Islet precursor cell (in vitro differentiated cells): ENCODE data around the gene TMOD2.

ENCODE experiments used
- DNase-seq: peaks from one replicate; pipeline ENCODE4 v3.0.0-alpha.2; 2018

TMOD2 gene

DNA sequence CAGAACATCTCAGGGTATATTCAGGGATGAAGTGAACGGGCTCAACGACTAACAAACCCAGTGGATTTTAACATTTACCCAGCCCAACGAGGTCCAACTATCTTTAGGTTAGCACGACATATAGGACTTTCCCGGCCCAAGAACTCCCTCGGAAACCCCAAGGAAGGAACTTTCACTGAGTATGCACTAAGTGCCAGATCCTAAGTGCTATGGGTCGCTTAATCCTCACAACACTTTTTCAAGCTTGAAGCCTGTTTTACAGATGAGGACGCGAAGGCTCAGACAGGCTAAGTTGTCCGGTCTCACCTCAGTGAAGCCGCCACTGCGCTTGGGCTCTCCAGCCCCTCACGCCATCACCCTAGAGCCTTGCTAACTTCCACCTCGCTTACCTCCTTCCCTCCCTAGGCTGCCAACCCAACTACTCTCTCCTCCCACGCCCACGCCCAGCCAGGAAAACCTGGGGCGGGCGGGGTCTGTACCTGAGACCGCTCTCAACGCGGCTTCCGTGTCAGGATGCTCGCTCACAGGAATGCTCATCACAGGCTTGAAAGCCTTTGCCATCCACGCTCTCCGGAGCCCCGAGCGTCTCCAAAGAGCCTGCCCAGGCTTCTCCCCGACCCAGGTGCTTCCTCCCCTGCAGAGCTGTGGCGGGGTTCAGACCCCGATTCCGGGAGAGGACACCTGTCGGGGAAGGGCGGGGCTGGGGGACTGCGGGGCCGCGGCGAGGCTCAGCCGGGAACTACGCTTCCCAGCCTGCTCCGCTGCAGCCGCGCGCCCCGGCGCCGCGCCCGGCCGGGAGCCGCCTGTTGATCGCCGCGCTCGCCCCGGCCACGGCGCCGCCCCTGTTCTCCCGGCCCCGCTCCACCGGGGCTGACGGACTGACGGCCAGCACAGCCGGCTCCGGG, at the start of gene TMOD2:
TSS of gene TMOD2 (plus strand) at position 806 of the 905 bp plus-strand sequence. CDS start 14,845 bp downstream, outside the sequence.
- peak; percentile 85 for DNase-seq

DNA sequence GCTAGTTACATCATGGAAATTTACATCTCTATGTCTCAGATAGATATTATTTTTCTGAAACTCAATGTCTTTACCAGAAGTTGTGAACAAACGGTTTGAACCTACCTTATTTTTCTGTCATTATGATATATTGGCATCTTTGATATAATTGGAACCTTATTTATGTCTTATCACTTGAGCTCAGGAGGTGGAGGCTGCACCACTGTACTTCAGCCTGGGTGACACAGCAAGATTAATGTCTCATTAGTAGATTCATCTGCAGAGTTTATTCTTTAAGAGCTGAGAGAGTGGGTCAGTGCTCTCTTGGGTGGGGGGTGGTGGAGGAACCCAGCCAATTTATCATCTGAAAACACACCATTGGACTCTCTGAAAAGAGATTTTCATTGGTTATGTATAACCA, 48.7 kb upstream of the TMOD2 start:
- DNase-seq = no peak

- no peak for DNase-seq
These were observed 45.1 kb upstream of the TMOD2 start for GRCh38 chr15:51706291-51706690.

GRCh38 chr15:51706926-51707608, 44.3 kb upstream of the TMOD2 start:
- no peak for DNase-seq

GRCh38 chr15:51708013-51708412, 43.4 kb upstream of the TMOD2 start:
- DNase-seq = no peak

- DNase-seq = no peak
These were observed 42.4 kb upstream of the TMOD2 start for GRCh38 chr15:51709031-51709430.

DNA sequence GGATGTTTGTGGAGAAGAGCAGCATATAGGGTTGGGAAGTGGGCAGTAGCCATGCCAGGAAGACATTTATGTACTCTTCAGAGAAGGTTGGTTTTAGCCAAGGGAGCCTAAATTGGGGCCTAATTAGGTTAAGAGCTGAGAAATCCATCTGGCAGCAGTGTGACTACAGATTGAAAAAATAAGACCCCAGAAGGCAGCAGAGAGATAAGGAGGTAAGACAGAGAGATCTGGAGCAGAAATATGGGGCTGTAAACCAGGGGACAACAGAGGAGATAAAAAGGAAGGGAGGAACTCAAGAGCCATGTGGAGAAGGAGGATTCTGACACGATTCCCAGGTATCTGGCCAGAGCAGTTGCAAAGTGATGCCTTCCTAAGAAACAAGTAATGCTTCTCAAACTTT, 37.2 kb upstream of the TMOD2 start:
- DNase-seq = no peak

- DNase-seq = no peak
These were observed 36.5 kb upstream of the TMOD2 start for GRCh38 chr15:51714911-51715310.

- no peak for DNase-seq
These were observed 33.2 kb upstream of the TMOD2 start for GRCh38 chr15:51718219-51718618.

- no peak for DNase-seq
These were observed 32.7 kb upstream of the TMOD2 start for GRCh38 chr15:51718746-51719145.

DNA sequence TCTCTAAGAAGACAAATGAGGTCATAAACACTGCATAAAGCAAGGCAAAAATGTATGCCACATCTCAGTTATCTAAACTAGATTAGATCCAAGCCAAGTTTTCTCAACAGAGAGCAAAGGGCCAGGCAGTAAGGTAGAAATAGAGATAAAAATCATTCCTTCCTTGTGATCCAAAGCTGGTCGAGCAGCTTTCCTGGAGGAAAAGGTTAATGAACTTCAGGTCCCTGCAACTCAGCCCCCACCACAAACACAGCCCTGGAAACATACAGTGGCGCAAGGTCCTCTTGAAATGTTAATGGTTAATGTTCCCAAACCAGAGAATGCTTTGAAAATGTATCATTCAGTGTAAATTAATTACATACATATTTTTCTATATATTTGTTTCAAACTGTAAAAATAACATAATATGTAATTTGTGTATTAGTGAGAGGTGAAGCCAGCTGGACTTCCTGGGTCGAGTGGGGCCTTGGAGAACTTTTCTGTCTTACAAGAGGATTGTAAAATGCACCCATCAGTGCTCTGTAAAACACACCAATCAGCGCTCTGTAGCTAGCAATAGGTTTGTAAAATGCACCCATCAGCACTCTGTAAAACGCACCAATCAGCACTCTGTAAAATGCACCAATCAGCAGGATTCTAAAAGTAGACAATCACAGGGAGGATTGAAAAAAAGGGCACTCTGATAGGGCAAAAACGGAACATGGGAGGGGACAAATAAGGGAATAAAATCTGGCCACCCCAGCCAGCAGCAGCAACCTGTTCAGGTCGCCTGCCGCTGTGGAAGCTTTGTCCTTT, 31.0 kb upstream of the TMOD2 start:
- no peak for DNase-seq

DNA sequence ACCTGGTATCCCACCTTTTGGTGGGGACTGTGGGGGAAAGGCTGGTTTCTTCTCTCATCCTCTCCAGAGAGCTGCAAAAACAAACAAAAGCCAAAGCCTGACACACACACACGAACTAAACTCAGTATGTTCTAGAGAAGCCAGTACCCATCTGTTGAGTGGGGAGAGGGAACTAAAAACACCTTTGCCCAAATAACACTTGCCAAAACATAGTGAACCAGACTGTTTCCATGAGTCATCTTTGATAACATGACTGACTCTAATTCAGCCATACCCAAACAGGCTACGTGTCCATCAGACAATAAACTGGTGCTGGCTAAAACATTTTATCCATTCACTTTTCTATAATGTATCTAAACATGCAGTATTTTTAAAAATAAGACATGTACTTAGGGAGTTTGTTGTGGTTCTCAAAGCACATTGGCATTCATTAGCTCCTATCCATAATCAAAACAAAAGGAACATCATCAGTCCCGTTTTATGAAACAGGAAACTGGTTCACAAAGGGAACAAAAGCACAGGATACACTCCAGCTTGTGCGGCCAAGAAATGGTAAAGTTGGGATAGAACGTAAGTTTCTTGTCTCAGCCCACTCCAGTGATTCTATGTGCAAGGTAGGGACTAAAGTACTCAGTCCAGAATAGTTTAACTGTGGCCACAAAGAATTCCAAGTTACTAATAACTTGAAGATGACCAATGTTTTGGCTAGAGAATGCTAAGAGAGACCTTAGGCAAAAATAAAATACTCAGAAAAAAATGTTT, 30.0 kb upstream of the TMOD2 start:
- DNase-seq = no peak

- DNase-seq = no peak
These were observed 27.2 kb upstream of the TMOD2 start for GRCh38 chr15:51724199-51724598.

GRCh38 chr15:51724673-51725072, 26.7 kb upstream of the TMOD2 start:
- DNase-seq = peak; percentile 75

DNA sequence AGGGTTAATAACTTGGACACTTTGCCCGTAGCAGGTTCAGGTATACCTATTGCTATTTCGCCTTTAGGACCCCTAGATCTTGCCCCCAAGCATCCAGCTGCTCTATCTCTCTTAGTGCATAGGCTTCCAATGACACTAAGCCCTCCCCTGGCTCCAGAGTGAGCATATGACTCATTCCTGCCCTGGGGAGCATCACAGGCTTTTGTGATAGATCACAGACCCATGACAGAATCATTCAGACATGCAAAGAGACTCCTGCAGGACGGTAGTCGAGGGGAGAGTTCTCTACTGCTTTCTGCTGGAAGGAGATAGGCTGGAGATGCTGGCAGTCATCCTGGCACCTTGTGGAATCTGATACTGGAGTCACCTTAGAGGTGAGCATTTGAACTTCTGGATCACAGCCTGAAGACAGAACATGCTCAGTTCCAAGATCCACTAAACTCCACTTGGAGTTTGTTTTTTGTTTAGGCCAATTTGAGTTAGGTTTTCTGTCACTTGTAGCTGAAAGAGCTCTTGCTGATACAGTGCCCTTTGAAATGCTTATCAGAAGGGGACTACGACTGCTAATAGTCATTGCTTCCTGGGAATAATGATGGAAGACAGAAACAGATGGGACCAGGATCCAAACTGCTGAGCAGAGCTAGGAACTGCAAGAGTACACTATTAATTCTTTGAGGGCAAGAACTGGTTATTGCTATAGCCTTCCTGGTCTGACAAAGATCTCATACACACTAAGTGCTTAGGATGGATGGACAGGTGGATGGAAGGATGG, 24.9 kb upstream of the TMOD2 start:
- DNase-seq = peak; percentile 99

DNA sequence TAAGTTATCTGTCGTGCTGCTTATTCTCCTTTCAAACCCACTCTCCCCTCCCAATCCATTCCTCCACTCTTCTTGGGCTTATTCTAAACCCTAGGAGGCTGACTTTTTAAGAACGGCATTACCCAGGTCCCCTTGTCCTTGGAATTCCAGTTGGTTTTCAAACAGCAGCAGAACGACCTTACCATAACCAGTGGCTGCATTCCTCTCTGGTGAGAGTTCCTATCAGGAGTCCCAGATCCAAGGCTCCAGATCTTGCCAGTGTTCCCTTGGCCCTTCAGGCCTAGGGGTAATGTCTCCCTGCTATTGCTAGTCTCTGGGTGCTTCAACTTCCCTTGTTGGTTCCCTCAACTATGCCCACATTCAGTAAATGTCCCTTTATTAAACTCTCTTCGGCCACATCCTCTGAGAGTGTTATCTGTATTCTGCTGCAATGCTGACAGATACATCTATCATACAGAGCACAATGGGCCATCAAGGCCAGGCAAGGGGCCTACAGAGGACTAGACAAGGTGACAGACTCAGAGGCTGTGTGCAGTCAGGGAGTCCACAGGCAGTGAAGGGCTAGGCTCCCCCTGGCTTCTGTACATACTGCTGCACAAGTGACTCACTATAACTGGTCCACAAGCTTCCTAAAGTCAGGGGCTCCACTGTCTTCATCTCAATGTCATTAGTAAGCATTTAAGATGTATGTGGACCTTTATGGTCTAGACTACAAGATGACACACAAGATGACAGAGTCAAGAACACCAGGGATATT, 24.1 kb upstream of the TMOD2 start:
- peak; percentile 82 for DNase-seq

DNA sequence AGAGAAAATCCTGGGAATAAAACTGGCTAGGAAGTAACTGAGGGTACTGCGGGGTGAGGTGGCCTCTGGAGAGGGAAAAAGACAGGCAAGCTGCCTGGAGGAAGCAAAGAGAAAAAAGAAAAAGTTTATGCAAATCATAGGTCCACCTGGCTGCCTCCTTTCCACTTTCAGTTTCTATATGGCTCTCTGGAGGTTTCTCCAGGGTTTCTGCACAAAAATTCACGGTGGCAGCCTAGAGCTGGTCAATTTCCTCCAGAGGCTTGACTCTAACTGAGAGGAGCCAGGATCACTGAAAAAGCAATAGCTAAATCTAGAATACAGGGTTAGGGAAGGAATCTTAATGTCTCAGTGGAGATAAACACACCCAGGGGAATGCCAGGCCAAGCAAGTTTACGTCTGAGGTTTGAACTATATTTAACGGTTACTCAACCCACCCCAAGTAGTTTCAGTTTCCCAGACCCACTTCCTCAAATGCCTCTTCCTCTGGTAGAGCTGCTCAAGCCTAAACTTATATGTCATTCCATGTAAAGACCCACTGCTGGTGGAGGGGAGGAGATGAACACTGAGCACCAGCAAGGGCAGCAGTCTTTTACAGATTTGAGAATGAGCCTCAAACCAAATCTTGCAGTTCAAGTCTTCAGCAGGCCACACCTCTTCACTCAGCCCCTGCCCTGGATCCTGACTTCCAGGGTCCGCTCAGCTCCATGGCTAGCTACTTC, 19.7 kb upstream of the TMOD2 start:
- no peak for DNase-seq

DNA sequence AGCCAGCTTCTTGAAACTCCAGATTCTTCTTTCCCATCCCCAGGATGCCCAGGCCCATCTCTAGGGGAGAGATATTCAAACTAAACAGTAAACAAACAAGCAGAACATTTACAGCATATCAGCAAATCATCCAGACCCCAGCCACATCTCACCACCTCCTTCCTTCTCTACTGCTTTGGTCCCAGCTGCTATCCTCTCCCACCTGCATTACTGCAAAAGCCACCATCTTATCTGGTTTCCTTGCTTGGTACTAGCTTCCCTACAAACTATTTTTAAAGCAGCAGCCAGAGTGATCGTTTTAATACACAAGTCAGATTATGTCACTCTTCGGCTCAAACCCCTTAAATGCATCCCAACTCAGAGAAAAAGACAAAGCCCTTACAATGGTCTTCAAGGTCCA, 18.8 kb upstream of the TMOD2 start:
- DNase-seq = no peak

DNA sequence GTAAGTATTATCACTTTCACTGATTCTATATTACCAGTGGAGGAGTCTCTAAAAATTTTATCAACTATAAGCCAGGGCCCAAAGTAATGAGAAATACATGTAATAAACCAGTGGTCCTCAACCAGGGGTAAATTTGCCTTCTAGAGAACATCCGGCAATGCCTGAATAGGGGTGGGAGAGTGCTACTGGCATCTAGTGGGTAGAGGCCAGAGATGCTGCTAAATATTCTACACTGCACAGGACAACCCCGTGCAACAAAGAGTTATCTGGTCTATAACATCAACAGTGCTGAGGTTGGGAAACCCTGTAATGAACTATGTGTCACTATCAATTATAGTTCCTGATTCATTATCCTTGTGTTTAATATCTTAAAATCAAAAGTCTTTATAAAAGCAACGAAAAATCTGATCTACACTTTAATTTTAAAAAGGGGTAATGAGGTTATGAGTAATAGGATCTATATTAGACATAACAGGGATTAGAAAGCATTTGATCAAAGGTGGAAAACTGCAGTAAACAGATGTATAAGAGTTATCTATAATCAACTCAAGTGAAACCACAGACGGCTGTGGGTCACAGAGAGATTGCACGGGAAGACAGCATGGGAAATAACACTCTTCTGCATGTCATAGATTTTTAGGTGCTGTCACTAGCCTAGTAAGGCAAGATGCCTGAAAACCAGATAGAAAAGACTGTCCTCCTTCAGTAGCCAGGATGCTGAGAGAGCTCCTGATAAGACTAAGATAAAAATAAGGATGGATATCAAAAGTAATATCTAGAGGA, 16.0 kb upstream of the TMOD2 start:
- no peak for DNase-seq

DNA sequence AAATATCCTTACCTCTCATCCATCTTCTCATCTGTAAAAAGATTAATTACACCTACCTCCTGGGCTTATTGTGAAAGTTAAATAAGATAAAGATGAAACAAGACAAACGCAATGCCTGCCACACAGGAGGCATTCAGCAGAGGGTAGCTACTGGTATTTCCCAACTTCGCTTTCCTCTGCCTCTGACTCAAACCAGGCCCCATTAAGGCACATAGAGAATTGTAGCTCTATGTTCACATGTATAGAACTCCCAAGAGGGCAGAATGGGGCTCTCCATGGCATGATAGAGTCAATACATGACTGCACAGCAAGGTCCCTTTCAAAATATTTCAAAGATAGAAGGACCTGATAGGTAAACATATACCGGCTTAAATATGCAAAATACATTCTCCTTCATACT, 15.3 kb upstream of the TMOD2 start:
- no peak for DNase-seq
